GM18499 (cell line): ENCODE measurements around the gene FAM163B.

Source experiments
- ATAC-seq: cut with Tn5 transposase; IDR thresholded peaks from one replicate; pipeline ENCODE4 v1.9.1; 2021; ENCODE audit warnings: moderate number of reproducible peaks; ENCODE audit not compliant: insufficient read depth, unreplicated experiment

Gene FAM163B

DNA sequence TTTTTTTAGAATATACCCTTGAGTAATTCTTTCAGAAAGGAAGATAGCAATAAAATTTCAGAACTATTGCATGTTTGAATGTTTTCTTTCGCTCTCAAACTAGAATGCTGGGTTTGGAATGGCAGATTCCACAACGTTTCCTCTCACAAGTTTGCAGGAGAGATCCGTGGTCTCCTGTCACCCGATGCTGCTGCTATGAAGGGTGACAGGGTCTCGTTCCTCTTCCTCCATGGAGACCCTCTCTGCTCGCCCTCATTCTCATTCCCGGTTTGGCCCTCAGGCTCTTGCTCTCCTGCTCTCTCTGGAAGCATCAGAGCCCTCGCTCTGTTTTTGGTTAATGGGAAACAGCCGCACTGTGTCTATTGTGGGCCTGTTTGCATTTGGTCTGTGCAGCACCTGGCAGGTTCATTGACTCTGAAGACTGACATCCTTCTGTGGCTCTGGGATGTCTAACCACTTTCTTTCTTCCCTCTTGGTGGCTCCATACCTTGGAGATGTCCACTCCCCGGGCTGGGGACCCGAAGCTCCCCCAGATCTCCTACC, 12.6 kb upstream of the FAM163B start:
- ATAC-seq = no peak

DNA sequence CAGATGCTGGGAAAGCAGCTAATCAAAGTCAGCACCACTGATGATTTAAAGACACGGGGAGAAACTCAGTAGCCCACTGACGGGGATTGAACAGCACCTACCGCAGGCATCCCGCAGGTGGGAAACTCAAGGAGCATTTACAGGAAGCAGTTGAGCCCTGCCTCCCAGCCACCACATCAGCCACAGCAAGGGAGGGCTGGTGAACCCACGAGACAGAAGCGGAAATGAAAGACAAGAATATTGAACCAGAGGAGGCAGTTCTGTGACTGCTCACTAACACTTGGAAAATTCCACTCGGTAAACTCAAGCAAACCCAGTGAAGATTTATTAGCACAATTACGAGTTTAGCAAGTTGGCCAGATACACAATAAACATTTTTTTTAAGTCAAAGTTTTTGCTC, 10.6 kb upstream of the FAM163B start:
- no peak for ATAC-seq

DNA sequence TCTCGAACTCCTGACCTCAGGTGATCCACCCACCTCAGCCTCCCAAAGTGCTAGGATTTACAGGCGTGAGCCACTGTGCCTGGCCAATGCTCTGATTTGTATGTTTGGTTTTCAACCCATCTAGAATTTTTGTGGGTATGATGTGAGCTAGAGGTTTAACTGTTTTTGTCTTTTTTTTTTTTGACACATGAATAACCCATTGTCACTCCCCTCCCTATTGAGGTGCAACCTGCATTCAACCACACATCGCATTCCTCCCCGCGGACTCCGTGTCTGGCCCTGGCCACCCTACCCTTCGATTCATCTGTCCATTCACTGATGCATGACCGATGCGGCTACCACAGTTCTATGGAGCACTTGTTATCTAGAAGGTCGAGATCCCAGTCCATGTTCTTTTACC, 9.5 kb upstream of the FAM163B start:
- ATAC-seq = no peak

DNA sequence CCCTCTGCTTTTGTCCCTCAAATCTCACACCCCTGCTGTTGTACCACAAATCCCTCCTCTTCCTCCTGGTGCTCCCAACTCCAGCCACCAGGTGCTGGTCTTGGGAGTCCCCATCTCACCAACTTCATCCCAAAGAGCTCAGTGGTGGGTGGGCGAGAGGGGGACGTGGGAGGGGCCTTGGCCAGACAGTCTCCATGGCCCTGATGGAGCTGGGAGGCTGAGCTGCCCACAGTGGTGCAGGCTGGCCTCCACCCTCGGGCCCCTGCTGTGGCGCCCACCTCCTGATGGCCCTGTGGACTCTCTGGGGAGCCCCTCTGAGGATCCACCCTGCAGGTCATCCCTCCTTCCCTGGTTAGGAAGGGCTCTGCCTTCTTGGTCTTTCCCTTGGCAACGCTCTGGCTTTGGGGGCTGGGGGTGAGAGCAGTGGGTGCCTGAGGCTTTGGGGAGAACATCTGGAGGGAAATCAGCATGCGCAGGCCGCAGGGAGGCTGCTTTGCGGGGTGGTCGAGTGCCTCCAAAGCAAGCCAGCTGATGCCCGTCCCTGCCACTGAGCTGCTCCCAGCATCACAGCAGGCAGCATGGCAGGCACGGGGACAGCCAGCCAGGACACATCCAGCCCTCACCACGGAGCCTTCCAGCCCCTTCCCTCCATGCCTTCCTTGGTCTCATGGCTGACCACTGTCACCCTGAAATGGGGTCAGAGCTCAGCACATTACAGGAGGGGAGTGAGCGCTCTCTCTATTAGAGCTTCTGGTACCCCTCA, 7.6 kb upstream of the FAM163B start:
- ATAC-seq = no peak

DNA sequence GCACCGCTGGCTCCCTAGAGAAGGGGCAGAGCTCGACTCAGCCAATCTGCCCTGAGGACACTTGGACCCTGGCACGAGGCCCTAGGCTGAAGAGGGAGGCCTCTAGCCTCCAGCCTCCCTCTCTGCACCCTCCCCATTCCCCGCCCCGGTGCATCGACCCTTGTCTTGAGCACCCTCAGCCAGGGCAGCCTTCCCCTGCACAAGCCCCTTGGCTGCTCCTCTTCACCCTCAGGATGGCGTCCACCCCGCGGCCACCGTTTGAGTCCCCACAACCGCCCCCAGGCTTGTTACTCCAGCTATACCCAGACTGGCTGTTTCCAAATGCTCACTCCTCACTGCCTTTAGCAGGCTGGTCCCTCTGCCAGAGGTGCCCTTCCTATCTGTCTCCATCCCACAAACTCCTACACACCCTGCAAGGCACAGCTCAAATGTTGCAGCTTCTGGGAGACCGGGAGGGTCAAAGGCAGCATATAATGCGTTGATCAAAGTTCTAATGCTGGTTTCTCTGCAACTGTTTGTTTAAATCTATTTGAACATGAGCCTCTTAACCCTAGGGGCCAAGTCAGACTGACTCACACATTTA, 6.5 kb upstream of the FAM163B start:
- no peak for ATAC-seq

DNA sequence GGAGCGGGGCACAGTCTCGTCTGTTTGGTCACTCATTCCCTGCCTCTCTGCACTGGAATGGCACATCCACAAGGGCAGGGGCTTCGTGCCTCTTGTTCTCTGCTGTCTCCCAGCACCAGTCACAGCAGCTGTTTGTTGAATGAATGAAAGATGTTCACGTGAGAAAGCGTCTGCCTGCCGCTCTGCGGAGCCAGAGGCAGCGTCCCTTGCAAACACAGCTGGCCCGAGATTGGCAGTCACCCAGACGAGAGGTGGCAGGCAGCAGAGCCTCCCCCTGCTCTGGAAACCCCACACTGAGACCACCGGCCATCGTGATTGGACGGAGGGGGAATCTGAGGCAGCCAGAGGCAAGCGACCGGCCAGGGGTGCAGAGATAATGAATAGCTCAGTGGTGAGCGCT, 6.0 kb upstream of the FAM163B start:
- ATAC-seq = no peak

DNA sequence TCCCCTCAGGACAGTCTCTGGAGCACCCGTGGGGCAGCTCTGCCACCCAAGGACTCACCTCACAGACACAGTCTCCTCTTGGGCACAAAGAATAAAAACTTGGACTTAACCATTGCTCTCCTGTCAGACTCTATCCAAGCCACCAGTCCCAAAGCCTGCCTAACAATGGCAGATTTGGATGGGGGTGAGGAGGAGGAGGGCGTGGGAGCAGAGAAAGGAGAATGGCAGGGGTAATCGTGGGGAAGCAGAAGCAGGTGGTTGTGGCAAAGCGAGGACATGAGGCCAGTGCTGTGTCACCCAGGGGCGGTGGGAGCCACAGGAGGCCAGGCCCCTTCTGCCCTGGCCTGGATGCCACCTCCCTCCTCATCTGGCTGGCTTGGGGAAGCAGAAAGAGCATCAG, 5.5 kb upstream of the FAM163B start:
- no peak for ATAC-seq

DNA sequence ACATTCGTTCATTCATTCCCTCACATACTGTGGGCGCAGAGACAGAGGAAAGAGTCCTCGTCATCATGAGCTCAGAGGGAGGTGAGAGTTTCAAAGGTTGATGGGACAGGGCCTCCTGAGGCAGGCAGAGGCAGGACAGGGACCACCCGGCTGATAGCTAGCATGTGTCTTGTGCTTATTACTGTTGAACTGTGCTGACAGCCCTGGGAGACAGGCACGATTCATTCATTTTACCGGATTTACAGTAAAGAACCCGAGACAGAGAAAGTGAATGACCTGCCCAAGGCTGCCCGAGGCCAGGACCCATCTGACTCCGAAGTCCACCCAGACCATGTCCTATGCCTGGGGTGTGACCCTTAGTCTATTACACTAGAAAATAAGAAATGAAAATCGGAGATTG, 4.9 kb upstream of the FAM163B start:
- no peak for ATAC-seq

DNA sequence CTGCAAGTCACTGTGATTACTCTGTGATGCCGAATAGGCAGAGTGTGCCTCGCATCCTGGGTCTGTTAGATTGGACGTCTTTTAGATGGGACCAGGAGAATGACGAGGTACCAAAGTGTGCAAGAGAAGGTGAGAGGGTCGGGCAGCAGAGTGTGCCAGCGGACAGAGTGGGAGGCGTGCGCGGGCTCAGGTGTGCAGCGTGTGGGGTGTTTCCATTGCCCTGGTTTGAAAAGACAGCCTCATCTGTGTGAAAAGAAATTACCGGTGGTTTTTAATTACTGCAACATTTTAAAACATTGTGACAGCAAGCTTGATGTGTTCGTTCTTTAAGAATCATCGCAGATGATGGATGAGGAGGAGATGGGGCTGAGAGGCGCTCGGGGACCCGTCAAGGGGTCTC, 4.2 kb upstream of the FAM163B start:
- ATAC-seq = no peak

DNA sequence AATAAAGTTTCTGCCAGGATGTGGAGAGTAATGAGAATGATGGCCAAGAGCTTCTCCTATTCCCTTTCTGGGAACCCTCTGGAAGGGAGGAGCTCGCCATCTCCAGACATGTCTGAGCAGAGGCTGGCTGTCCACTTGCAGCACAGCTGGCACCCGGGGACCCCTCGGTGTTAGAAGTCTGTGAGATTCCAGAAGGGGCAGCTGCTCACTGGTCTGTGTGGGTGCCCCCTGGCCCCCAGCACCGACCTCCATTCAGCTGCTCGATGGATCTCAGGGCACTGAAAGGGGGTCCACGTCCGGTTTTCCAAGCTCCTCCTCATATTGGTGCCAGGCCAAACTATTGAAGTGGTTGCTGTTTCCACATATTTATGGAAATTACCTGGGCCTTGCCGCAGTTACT, 3.6 kb upstream of the FAM163B start:
- ATAC-seq = no peak

DNA sequence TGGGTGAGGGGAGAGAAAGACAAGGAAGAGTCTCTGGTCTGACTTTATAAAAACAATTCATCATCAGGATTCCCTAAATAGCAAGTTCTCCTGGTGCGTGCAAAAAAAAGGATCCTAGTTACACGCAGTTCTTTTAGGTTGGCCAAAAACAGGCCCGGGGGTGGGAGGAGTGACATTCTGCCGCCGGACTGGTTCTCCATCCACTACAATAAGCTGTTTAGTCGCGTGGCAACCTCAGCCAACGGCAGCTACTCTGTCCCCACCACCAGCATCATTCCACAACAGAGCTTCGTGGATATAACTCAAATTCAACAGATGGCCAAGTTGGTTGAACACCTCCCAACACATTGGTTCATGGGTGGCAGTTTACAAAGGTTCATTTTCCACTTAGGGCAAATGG, 2.9 kb upstream of the FAM163B start:
- no peak for ATAC-seq

DNA sequence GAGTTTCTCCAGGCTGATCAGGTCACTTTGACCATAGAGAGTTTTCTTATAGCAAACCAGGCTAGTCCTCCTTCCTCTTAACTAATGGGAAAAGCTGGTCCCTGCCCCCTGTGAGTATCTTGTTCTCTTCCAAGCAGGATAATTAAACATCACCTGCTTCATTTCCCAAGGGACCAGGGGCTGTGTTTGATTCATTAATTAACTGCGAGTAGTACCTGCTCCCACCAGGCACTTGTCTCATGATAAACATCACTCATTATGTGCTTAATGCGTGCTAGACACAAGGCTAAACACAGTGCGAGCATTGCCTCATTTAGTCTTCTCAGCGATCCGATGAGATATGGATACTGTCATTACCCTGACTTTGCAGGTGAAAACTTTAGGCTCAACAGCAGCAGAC, 1.7 kb upstream of the FAM163B start:
- ATAC-seq = no peak

DNA sequence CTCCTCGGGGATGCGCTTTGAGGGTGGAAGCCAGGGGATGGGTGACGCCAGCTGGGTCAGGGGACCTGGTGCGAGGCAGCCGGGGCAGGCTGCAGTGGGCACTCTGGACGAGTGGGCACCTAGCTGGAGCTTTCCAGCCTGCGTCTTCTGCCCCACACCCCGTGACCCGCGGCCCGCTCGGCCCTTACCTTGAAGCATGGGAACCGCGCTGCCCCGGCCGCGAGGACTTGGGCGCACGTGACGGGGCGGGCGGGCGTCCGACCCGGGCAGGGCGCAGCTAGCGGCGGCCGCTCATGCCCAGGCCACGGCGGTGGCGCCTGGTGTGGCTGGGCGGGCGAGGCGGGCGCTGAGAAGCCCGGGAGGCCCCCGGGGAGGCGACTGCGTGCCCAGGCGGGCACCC, 300 bp downstream of the FAM163B start:
- ATAC-seq = no peak

DNA sequence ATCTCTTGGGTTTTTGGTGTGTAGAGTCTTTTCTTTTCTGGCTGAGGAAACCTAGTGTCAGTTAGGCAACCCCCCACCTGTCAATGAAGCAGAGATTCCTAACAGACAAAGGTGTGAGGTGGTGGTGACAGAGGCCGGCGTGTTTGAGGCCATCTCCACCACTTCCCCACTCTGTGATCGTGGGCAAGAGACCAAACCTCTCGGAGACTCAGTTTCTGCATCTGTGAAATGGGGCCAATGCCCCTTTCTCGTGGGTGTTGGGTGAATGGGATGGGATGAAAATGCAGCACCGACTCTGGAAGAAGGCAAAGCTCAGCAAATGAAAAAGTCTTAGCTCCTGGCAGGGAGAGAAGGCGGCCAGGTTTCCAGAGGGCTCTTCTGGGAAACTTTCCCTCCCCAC, 807 bp downstream of the FAM163B start:
- ATAC-seq = no peak

DNA sequence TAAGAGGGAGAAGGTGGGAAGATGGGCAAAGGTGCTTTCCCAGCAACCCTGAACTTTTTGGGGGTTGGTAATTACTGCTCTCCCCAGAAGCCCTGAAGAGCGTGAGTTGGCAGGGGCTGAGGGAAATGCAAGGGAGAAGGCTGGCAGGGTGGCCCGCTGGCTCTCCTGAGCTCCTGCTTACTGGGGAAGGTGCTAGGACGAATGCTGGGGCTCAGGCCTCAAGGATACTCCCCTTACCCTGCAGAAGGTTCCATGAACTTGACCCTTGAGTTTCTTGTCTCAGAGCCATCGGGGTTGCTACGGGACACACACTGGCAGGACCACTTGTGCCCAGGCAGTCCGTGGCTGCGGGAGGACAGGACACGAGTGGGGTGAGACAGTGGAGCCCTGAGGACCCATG, 1.2 kb downstream of the FAM163B start:
- no peak for ATAC-seq

DNA sequence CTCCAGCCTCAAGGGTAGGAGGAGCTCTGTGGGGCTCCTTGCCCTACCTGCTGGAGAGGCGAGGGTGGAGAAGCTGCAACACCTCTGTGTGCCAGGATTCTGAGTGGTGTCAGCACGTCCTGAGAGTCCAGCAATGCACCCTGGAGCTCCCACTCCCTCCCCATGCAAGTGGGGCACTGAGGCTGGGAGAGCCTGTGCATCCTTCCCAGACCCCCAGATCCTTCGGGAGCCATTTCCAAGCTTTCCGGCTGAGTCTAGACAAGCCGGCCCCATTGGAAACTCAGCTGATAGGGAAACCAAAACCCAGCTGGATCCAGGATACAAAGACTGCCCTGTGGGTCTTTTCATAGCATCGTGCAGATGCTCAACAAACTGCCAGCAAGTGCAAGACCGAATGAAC, 1.8 kb downstream of the FAM163B start:
- ATAC-seq = no peak

DNA sequence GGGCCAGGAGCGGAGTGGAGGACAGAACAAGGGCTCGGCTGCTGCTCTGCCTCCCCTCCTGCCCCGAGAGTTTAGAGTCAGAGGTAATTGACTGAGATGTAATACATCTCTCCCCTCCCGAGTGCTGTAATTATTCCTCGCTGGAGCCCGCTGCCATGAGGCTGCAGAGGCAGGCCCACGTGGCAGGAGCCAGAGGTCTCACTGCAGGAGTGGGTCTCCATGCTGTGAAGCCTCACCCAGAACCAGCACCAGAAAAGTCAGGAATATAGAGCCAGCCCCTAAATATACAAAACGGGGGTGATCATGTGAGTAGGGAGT, 2.5 kb downstream of the FAM163B start:
- ATAC-seq = no peak

DNA sequence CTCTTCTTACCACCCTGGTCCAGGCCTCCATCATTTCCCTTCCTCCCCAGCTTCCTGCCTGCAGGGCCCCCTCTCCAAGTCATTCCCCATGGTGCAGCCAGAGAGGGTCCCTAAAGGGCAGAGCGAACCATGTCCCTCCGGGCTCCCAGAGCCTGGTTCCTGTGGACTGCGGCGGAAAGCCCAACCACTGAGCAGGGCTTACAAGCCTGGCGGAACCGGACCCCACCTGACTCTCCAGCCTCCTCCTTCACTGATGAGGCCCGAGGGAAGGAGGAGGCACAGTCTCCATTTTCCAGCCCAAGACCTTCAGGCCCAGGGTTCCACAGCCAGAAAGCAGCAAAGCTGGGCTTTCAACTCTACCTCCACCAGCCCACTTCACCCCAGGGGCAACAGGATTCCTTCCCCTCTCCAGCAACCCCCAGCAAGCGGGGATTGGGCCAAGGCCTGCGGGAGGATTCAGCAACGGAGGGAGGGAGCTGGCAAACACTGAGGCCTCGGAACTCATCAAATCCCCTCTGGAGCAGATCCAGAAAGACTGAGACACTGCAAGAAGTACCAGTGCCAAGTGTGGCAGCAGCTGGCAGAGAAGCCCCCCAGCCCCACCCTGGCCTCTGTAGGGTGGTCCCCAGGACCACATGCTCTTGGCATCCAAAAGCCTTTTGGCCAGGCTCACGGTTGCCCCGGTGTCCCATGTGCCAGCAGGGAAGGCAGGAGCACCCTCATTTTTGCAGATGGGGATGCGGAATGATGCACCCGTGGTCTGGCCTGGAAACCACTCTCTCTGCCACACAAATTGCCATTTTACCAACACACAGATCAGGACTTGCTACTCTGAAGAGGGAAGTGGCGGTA, 3.1 kb downstream of the FAM163B start:
- ATAC-seq = no peak

DNA sequence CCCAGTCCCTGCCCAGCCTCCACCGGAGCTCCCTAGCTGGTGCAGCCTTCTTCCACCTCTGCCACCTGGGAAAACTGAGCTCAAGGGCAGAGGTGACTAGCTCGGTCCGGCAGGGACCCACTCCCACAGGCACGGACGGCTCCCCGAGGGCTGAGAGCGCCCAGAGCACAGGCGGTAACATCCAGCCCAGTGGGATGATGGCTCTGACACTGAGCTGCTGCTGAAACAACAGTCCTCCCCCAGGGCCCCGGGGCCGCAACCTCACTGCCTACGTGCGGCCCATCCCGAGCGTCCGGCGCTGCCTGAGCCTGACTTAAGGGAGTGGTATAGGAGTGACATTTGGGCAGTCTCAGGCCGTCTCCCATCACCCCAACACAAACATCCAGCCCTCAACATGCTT, 3.7 kb downstream of the FAM163B start:
- ATAC-seq = no peak

DNA sequence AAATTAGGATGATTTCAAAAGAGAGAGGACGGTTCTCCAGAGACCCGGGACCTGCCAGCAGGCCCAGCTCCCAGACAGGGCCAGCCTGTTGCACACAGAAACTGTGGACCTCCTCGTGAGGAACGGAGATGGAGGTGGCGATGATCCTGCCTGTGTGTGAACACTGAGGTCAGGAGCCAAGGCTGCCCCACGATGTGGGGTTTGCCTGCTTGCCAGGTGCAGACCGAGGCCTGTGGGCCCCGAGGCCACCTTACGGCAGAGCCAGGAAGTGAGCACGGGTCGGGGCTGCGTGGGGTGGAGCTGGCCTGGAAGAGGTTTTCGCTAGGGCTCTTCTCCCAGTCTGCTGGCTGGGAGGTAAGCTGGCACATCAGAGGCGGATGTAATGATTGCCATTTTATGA, 4.3 kb downstream of the FAM163B start:
- ATAC-seq = no peak

DNA sequence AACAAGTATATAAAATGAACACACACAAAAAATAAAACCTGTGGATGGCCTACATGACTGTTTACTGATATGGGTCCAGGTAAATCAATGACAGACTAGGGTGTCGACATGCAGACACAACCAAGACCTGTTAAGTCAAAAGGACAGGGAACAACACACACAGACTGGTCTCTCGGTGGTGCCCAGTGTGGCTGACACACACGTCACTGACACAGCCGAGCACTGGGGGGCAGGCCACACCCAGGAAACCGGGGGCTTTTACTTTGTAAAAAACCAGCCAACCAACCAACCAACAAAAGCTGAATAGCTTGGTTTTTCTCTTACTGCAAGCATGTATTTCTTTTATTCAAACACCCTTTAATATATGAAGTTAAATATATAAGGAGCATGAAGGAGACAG, 5.0 kb downstream of the FAM163B start:
- no peak for ATAC-seq
